GM23338 (cell line): ENCODE results near the gene FAM168A.

Experiments
- CTCF ChIP-seq, 2 experiments: fragments of 200-600 bp in 1 of 2; sonication (generic) in 1 of 2; conservative IDR thresholded peaks; 2 replicates each; pipeline versions ENCODE4 v1.5.1 to v1.6.1; 2016 to 2017; ENCODE audit warnings: antibody characterized with exemption in 2 of 2, low read depth in 2 of 2, mild to moderate bottlenecking in 2 of 2, moderate library complexity in 1 of 2
- EZH2 ChIP-seq: fragments of 200-600 bp; sonication (generic); IDR thresholded peaks from one replicate; pipeline ENCODE4 v1.8.0; 2017; ENCODE audit warnings: antibody characterized with exemption, mild to moderate bottlenecking, low read depth; ENCODE audit not compliant: unreplicated experiment
- EZH2phosphoT487 ChIP-seq: fragments of 200-600 bp; sonication (generic); IDR thresholded peaks from one replicate; pipeline ENCODE4 v1.8.1; 2018; ENCODE audit warnings: antibody characterized with exemption; ENCODE audit not compliant: unreplicated experiment
- JUNB ChIP-seq: IDR thresholded peaks from one replicate; pipeline ENCODE4 v1.6.1; 2016; ENCODE audit warnings: antibody characterized with exemption; ENCODE audit not compliant: unreplicated experiment
- POLR2AphosphoS5 ChIP-seq: IDR thresholded peaks from 2 replicates; pipeline ENCODE4 v1.6.1; 2016; ENCODE audit warnings: antibody characterized with exemption, low read depth
- REST ChIP-seq: IDR thresholded peaks from one replicate; pipeline ENCODE4 v1.6.1; 2018; ENCODE audit warnings: antibody characterized with exemption; ENCODE audit not compliant: unreplicated experiment

GRCh38 chr11:73623686-73624085 lies 25.8 kb upstream of the FAM168A start:
- TF ChIP-seq EZH2 (no peak), CTCF (conservative IDR thresholded peaks at IDR 0.05; ENCODE audit: low read depth in 2 of 2) (no peak), EZH2phosphoT487 (no peak), POLR2AphosphoS5 (no peak), JUNB (no peak), REST (no peak)
